D721Med (cell line): ENCODE measurements around the gene CDC34.

ENCODE experiments used
- DNase-seq: peaks from one replicate; pipeline ENCODE4 v3.0.0; 2011; ENCODE audit warnings: low spot score; ENCODE audit not compliant: insufficient read length
- FAIRE-seq: peaks from 2 replicates; lab custom pipeline; 2011; peaks lifted over from hg19 to GRCh38; lab: Jason Lieb, UNC
- TF ChIP-seq, protein P1 (sequence below): IDR thresholded peaks from 2 replicates; pipeline ENCODE4 v1.5.1; 2012; ENCODE audit warnings: mild to moderate bottlenecking, control low read depth; ENCODE audit not compliant: insufficient read depth; ENCODE audit errors: missing control alignments

CDC34 gene

DNA sequence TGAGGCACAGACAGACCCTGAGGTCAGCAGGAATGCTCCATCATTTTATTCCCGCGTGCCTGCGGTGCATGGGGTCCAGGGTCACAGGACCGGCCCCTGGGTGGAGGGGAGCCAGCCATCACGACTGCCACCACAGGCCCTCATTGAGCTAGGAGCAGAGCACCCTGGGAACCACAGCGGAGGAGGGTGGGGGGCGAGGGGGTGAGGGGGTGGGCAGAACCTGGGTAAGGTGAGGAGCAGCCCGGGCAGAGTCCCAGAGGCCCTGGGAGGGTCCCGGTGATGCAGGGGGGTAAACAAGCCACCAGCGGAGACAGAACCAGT, 36.5 kb upstream of the CDC34 start:
- TF ChIP-seq, protein P1, sequence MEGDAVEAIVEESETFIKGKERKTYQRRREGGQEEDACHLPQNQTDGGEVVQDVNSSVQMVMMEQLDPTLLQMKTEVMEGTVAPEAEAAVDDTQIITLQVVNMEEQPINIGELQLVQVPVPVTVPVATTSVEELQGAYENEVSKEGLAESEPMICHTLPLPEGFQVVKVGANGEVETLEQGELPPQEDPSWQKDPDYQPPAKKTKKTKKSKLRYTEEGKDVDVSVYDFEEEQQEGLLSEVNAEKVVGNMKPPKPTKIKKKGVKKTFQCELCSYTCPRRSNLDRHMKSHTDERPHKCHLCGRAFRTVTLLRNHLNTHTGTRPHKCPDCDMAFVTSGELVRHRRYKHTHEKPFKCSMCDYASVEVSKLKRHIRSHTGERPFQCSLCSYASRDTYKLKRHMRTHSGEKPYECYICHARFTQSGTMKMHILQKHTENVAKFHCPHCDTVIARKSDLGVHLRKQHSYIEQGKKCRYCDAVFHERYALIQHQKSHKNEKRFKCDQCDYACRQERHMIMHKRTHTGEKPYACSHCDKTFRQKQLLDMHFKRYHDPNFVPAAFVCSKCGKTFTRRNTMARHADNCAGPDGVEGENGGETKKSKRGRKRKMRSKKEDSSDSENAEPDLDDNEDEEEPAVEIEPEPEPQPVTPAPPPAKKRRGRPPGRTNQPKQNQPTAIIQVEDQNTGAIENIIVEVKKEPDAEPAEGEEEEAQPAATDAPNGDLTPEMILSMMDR = no peak
- FAIRE-seq = no peak
- DNase-seq = no peak

- DNase-seq (no peak), FAIRE-seq (no peak)
- TF ChIP-seq, protein P1 = peak; percentile 44
Measured at GRCh38 chr19:495402-496111, 36.0 kb upstream of the CDC34 start.

DNA sequence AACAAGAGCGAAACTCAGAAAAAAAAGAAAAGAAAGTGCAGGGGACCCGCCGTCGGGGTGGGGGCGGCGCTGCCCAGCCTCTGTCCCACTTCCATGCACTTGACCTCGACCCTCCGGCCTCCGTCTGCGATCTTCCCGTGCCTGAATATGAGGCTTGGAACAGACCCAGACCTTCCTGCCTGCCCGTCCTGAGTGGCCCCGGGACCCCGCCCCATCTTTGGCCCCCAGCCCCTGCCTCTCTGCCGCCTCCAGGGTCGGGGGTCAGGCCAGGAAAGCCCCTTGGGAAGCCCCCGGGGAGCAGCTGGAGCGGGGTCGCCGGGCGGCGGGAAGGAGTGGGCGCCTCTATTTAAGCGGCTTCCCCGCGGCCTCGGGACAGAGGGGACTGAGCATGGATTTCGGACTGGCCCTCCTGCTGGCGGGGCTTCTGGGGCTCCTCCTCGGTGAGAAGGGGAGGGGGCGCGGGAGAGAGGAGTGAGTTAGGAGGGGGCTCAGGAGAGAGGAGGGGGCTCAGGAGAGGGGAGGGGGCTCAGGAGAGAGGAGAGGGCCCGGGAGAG, 35.4 kb upstream of the CDC34 start, which contains the start of gene MADCAM1:
Gene MADCAM1, plus strand, starts transcription at position 375 of the 554 bp plus-strand sequence. Its CDS starts 14 bp downstream, at position 389.
- TF ChIP-seq, protein P1 = no peak
- no peak for FAIRE-seq

GRCh38 chr19:496986-497385, 34.6 kb upstream of the CDC34 start:
- no peak for DNase-seq
- no peak for FAIRE-seq
- TF ChIP-seq, protein P1 = no peak

More for the DNA sequence above, 35.4 kb upstream of the CDC34 start, which contains the start of gene MADCAM1:
- DNase-seq = no peak

- DNase-seq (no peak), FAIRE-seq (no peak)
- TF ChIP-seq, protein P1 = no peak
Measured at GRCh38 chr19:497491-497868, 34.1 kb upstream of the CDC34 start.

DNA sequence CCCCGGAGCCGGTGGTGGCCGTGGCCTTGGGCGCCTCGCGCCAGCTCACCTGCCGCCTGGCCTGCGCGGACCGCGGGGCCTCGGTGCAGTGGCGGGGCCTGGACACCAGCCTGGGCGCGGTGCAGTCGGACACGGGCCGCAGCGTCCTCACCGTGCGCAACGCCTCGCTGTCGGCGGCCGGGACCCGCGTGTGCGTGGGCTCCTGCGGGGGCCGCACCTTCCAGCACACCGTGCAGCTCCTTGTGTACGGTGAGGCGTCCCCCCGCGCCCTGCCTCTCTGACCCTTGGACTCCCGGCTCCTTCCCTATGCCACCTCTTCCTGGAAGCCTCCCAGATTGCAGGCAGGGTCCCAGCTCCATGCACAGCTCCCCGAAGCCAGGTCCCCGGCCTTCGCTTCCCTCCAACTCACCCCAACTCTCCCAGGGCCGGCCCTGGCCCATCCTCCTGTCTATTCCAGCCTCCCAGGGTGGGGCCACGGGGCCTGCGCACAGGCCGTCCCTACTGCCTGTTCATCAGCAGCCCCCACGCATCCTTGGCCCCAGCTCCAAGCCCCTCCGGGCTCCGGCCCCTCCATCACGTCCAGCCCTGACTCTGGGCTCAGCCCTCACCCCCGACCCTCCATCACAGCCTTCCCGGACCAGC, 33.6 kb upstream of the CDC34 start:
- FAIRE-seq = no peak
- no peak for DNase-seq
- TF ChIP-seq, protein P1 = no peak

- DNase-seq = no peak
- TF ChIP-seq, protein P1 = no peak
- FAIRE-seq = no peak
Measured at GRCh38 chr19:498511-498891, 33.1 kb upstream of the CDC34 start.
